SK-N-MC (cell line): ENCODE data around the gene CCDC185.
A peak's percentile ranks its signal among the peaks of the same experiment; 100 is the strongest.

ENCODE experiments used
- DNase-seq: peaks from one replicate; pipeline ENCODE4 v3.0.0-alpha.2; 2011; ENCODE audit warnings: low read depth, low spot score
- H3K27ac ChIP-seq: fragments of 200-600 bp; sonication (generic); 2 replicates; pipeline ENCODE4 v1.5.1; 2016; ENCODE audit warnings: mixed run types
- H3K36me3 ChIP-seq: fragments of 200-600 bp; sonication (generic); 2 replicates; pipeline ENCODE4 v1.6.1; 2017; ENCODE audit warnings: antibody characterized with exemption, low read length, mixed read lengths; ENCODE audit not compliant: insufficient read depth
- H3K4me3 ChIP-seq: fragments of 200-600 bp; sonication (generic); 2 replicates; pipeline ENCODE4 v1.5.1; 2016
- H3K9ac ChIP-seq: fragments of 200-600 bp; sonication (generic); 2 replicates; pipeline ENCODE4 v1.8.0; 2017; ENCODE audit warnings: mixed run types, mixed read lengths; ENCODE audit not compliant: insufficient read length
- H3K9me3 ChIP-seq: fragments of 200-600 bp; sonication (generic); 2 replicates; pipeline ENCODE4 v1.6.1; 2017; ENCODE audit warnings: low read depth, mild to moderate bottlenecking, antibody characterized with exemption, low read length, moderate library complexity, mixed read lengths
- EZH2 ChIP-seq: fragments of 200-600 bp; sonication (generic); IDR thresholded peaks from one replicate; pipeline ENCODE4 v1.6.1; 2017; ENCODE audit warnings: antibody characterized with exemption
- FOXP2 ChIP-seq: optimal IDR thresholded peaks from 2 replicates; pipeline ENCODE3; 2011; ENCODE audit warnings: mild to moderate bottlenecking, moderate library complexity; ENCODE audit not compliant: insufficient read depth; ENCODE audit errors: extremely low read length, control extremely low read depth
- POLR2AphosphoS5 ChIP-seq: IDR thresholded peaks from 2 replicates; pipeline ENCODE4 v1.6.1; 2012; ENCODE audit warnings: mild to moderate bottlenecking, low read depth, low read length, borderline replicate concordance

The CCDC185 gene

DNA sequence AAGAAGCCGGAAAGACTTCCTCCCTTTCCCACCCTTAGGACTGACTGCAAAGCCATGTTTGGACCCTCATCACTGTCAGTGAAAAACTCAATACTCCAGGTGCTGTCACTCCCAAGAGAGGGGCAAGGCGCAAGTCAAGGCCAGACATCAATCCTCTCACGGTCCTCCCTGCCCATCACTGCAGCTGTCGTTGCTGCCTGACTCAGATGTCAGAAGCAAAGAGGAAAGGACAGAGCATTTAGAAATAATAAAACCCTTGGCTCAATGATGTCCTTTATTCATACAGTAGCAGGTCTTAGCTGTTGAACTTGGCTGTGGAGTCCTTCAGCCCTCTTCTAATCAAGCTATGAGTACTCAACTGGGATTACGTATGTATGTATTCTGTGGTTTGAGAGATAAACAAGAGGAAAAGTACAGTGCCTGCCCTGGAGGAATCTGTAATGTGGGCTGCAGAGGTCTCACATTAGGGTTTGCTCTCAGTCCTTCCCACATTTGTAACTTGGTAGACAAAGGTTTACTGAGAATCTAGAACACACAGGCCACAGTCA is 42.8 kb upstream of the CCDC185 start:
- Histone ChIP-seq H3K4me3 (no peak overlapping the region), H3K27ac (no peak overlapping the region), H3K36me3 (no peaks in the 10 kb centered on the region), H3K9me3 (no peaks in the 10 kb centered on the region), H3K9ac (no peak overlapping the region)
- no peak for DNase-seq
- no peak for TF ChIP-seq FOXP2
- TF ChIP-seq POLR2AphosphoS5 = no peak
- no peak for TF ChIP-seq EZH2

DNA sequence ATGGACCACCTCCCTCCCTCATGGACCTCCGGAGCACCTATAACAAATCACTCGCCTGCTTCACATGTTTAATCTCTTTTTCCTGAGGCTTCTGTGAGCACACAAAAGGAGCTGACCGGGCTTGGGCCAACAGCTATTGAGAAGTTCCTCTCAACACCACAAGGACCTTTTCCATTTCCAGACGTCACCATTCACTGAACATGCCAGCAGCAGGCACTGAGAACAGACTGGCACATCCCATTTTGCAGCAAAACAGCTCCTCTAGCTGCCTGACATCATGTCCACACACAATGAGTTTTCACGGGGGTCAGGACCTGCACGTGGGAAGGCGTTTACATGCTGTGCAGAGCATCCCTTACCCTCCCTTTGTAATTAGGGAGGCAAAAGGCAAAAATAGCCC is 40.3 kb upstream of the CCDC185 start:
- no peaks in the 10 kb centered on the region for H3K36me3 ChIP-seq
- no peak overlapping the region for H3K4me3 ChIP-seq
- no peaks in the 10 kb centered on the region for H3K9me3 ChIP-seq
- DNase-seq = no peak
- no peak overlapping the region for H3K9ac ChIP-seq
- H3K27ac ChIP-seq = no peak overlapping the region
- TF ChIP-seq FOXP2 (no peak), POLR2AphosphoS5 (no peak), EZH2 (no peak)

DNA sequence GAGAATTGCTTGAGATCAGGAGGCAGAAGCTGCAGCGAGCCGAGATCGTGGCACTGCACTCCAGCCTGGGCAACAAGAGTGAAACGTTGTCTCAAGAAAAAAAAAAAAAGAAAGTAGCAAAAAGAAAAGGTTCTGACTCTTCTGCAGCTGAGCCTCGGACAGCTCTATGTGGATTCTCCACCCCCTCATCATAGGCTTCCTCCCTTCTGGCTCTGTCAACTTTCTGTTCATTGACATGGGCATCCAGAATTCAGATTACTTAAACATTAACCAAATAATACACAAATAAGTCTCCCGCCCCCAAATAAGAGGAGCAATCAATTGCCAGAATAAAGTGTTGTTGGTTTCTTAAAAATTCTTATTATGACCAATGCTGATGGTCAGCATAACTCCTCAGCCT is 39.3 kb upstream of the CCDC185 start:
- H3K9ac ChIP-seq = no peak overlapping the region
- H3K36me3 ChIP-seq = no peaks in the 10 kb centered on the region
- H3K9me3 ChIP-seq = no peaks in the 10 kb centered on the region
- H3K4me3 ChIP-seq = no peak overlapping the region
- no peak for DNase-seq
- H3K27ac ChIP-seq = no peak overlapping the region
- TF ChIP-seq EZH2 (no peak), FOXP2 (no peak), POLR2AphosphoS5 (no peak)

DNA sequence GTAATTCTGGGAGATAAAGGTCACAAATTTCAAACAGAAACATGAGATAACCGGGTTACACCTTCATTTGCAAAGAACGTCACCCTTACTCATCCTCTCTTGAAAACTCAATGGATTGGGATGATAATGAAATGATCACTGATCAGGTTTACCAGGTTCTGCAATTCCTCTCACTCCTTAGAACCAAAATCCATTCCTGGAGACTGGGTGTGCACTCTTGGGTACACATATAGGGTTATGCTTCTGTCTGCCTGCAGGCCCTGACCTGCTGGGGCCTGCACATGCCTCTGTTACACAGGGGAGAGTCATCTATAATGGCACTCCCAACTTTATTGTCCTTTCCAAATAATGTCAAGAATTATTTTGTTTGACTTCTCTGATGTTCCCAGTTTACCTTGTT is 37.5 kb upstream of the CCDC185 start:
- Histone ChIP-seq H3K4me3 (no peak overlapping the region), H3K27ac (no peak overlapping the region), H3K9me3 (no peaks in the 10 kb centered on the region), H3K9ac (no peak overlapping the region), H3K36me3 (no peaks in the 10 kb centered on the region)
- no peak for DNase-seq
- TF ChIP-seq POLR2AphosphoS5 (no peak), EZH2 (no peak), FOXP2 (no peak)

DNA sequence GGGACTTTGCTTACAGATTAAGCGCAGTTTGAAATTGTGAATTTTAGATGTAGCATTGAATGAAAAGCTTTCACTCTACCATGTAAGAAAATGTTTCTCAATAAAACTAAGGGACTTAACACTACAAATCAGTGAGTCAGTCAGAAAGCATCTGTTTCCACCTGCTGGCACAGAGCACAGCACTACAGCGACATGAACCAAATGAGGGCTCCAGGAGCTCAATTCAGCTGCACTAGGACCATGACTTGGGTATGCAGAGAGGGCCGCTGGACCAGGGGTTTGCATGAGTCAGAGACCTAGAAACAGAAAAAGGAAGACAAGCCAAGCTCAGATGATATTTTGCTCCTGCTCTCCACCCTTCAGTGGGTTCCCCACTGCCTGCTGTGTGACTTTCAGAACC is 34.4 kb upstream of the CCDC185 start:
- H3K27ac ChIP-seq = no peak overlapping the region
- no peaks in the 10 kb centered on the region for H3K36me3 ChIP-seq
- H3K4me3 ChIP-seq = no peak overlapping the region
- no peak overlapping the region for H3K9ac ChIP-seq
- no peaks in the 10 kb centered on the region for H3K9me3 ChIP-seq
- no peak for TF ChIP-seq FOXP2
- no peak for TF ChIP-seq EZH2
- no peak for TF ChIP-seq POLR2AphosphoS5
- DNase-seq = no peak

DNA sequence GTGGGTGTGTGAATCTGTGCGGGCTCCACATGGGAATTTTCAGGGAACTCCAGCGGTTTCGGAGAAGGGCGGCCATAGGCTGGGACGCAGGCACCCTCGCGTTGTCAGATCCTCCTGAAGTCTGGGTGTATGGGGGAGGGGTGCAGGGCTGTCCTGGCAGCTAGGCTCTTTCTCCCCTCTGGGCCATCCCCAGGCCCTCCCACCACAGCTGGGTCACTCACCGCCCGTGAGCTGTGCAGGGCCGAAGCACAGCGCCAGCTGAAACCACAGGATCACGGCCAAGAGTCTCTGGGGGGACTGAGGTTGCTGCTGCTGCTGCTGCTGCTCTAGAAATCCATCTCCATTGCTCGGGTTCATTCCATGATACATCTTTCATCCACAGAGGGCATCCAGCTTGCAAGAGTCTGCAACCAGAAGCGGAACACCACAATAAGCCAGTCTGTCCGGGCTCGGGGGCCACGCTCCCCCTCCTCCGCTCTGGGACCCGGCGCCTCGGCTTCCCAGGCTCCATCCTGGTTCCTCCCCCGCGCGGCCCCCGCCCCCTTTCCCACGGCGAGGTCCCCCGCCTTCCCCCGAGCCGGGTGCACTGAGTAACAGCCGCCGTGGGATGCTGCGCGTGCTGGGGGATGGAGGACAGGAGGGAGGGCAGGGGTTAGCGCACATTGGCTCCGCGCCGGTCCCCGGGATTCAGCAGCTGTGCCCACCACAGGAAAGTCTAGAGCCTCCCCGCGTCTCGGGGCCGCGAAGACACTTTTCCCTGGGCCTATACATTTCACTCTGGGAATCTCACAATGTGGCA is 30.0 kb upstream of the CCDC185 start:
- DNase-seq = no peak
- H3K4me3 ChIP-seq = peak overlapping the region; percentile 75
- no peak overlapping the region for H3K9ac ChIP-seq
- no peaks in the 10 kb centered on the region for H3K9me3 ChIP-seq
- no peak overlapping the region for H3K27ac ChIP-seq
- H3K36me3 ChIP-seq = no peaks in the 10 kb centered on the region
- TF ChIP-seq FOXP2 (no peak), POLR2AphosphoS5 (no peak), EZH2 (no peak)

DNA sequence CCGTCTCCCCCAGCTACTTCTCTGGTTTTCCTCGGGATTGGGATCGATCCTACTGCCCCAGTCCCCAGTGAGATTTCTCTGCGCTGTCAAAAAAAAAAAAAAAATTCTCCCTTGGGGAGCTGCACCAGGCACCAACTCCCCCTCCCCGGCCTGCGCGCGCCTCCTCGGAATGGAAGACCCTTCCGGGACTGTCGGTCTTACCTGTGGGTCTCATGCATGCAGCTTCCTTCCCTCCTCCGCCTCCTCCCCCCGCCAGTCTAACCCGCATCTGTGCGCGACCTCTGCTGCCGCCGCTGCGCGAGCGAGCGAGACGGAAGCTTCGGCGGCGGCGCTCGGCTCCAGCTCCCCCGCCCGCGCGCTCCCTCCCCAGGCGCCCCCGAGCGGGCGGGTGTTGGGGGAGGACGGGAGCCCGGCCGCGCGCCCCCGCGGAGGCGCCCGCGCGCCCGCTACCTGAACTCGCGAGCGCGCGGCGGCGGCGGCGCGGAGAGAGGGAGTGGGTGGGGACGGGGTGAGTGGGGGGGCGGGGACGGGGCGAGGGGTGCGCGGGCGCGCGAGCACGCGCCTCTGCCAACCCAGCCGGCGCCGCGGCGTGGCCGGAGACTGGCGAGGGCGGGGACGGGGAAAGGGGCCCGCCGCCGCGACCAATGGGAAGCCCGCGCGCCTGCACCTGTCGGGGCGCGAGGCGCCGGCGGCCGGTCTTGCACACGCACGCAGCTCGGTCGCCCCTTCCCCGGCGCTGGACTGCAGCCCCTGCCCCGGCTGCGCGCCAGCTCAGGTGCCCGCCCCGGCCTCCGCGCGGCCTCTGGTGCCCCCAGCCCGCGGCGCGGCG is 29.1 kb upstream of the CCDC185 start, which contains the start of gene SUSD4:
TSS of gene SUSD4 (minus strand) at position 321 of the 829 bp plus-strand sequence. CDS start 751 bp downstream, outside the sequence.
- Histone ChIP-seq H3K9ac (no peak within 1 kb of the TSS), H3K9me3 (no peaks in the 10 kb centered on the region), H3K36me3 (no peaks in the 10 kb centered on the region), H3K27ac (no peak within 1 kb of the TSS), H3K4me3 (peak within 1 kb of the TSS; percentile 75)
- no peak for TF ChIP-seq FOXP2
- TF ChIP-seq POLR2AphosphoS5 = no peak
- no peak for DNase-seq
